ENCODE measurements around the gene PRR13.
"Not testable (repeated sequence)": the region's sequence is repeated elsewhere in the genome, so short reads cannot be mapped to it uniquely, and the experiment has no call there.

PRR13 gene

GRCh38 chr12:53472056-53472582 is 30.6 kb downstream of the PRR13 start:
- DNase-seq (ENCODE audit: low spot score), result no peak

GRCh38 chr12:53474077-53474476 is 32.5 kb downstream of the PRR13 start:
- no peak for DNase-seq (ENCODE audit: low spot score)

- no peak for DNase-seq (ENCODE audit: low spot score)
These were observed 33.3 kb downstream of the PRR13 start for GRCh38 chr12:53474819-53475218.

- DNase-seq (ENCODE audit: low spot score), result no peak
These were observed 35.3 kb downstream of the PRR13 start for GRCh38 chr12:53476769-53477209.

GRCh38 chr12:53478865-53479264 is 37.3 kb downstream of the PRR13 start:
- no peak for DNase-seq (ENCODE audit: low spot score)

GRCh38 chr12:53479331-53479730 is 37.8 kb downstream of the PRR13 start:
- DNase-seq (ENCODE audit: low spot score), result no peak

- DNase-seq (ENCODE audit: low spot score), result no peak
These were observed 39.2 kb downstream of the PRR13 start for GRCh38 chr12:53480491-53481442.

- not testable (repeated sequence) for DNase-seq (ENCODE audit: low spot score)
These were observed 39.9 kb downstream of the PRR13 start for GRCh38 chr12:53481458-53481857.

- peak; percentile 24 for DNase-seq (ENCODE audit: low spot score)
These were observed 40.5 kb downstream of the PRR13 start for GRCh38 chr12:53481939-53482586.

GRCh38 chr12:53482626-53483168 is 41.2 kb downstream of the PRR13 start:
- no peak for DNase-seq (ENCODE audit: low spot score)

GRCh38 chr12:53483225-53483978 is 41.9 kb downstream of the PRR13 start:
- DNase-seq (ENCODE audit: low spot score), result no peak

GRCh38 chr12:53483979-53484377 is 42.4 kb downstream of the PRR13 start:
- no peak for DNase-seq (ENCODE audit: low spot score)

GRCh38 chr12:53484686-53485575 is 43.4 kb downstream of the PRR13 start:
- DNase-seq (ENCODE audit: low spot score), result no peak

GRCh38 chr12:53485955-53486735 is 44.6 kb downstream of the PRR13 start:
- DNase-seq (ENCODE audit: low spot score), result no peak

GRCh38 chr12:53486736-53487487 is 45.4 kb downstream of the PRR13 start:
- no peak for DNase-seq (ENCODE audit: low spot score)

- no peak for DNase-seq (ENCODE audit: low spot score)
These were observed 47.8 kb downstream of the PRR13 start for GRCh38 chr12:53489242-53489864.

GRCh38 chr12:53492188-53492587 is 50.7 kb downstream of the PRR13 start:
- DNase-seq (ENCODE audit: low spot score), result no peak

- peak; percentile 86 for DNase-seq (ENCODE audit: low spot score)
These were observed 51.5 kb downstream of the PRR13 start for GRCh38 chr12:53492830-53493609.

Measured in activated CD4-positive, alpha-beta T cell treated with anti-CD3 and anti-CD28 coated beads, Interleukin-2, Interleukin-4, amounts not matched to agents 100 ng/mL and 50 ng/mL, durations not matched to agents 16 hours and 8 hours (primary cell).